Aorta (tissue), 5 donors: ENCODE measurements around the gene GUCY2D. TPM values are rescaled to one million over a fixed set of nuclear protein-coding genes. Genes with fewer than 3 reads are reported as not detected.

ENCODE experiments used
- ATAC-seq: fragments of 200-7000 bp; cut with Tn5 transposase; one replicate; pipeline ENCODE4 v1.9.1; 2022; ENCODE audit warnings: moderate library complexity; ENCODE audit not compliant: low FRiP score
- DNase-seq, 2 donors: peaks; one replicate each; pipeline ENCODE4 v3.0.0-alpha.2; 2020
- H3K27ac ChIP-seq, 2 donors: one replicate each; pipeline ENCODE4 v1.5.1; 2013; ENCODE audit warnings: low read length in 2 of 2, mild to moderate bottlenecking in 2 of 2, moderate library complexity in 2 of 2, control low read depth in 1 of 2, inconsistent platforms in 1 of 2, low read depth in 1 of 2
- H3K27me3 ChIP-seq, 2 donors: one replicate each; pipeline ENCODE4 v1.6.1; 2013; ENCODE audit warnings: control low read depth in 1 of 2, low read length in 1 of 2, mild to moderate bottlenecking in 1 of 2, moderate library complexity in 1 of 2; ENCODE audit not compliant: insufficient read depth in 2 of 2, control insufficient read depth in 1 of 2
- H3K36me3 ChIP-seq, 2 donors: one replicate each; pipeline ENCODE4 v1.6.1; 2013; ENCODE audit warnings: control low read depth in 1 of 2, low read length in 1 of 2, mild to moderate bottlenecking in 1 of 2; ENCODE audit not compliant: insufficient read depth in 2 of 2, control insufficient read depth in 1 of 2
- H3K4me1 ChIP-seq, 2 donors: one replicate each; pipeline ENCODE4 v1.6.1; 2013; ENCODE audit warnings: low read length in 2 of 2, control low read depth in 1 of 2, mild to moderate bottlenecking in 1 of 2, moderate library complexity in 1 of 2; ENCODE audit not compliant: insufficient read depth in 2 of 2, control insufficient read depth in 1 of 2
- H3K4me3 ChIP-seq, 2 donors: one replicate each; pipeline ENCODE4 v1.5.1; 2013; ENCODE audit warnings: low read length in 2 of 2, control low read depth in 1 of 2, mild to moderate bottlenecking in 1 of 2
- H3K9me3 ChIP-seq: one replicate; pipeline ENCODE4 v1.6.1; 2013; ENCODE audit warnings: mild to moderate bottlenecking, low read length; ENCODE audit not compliant: control insufficient read depth
- WGBS, 2 donors: extraction: QIAGEN DNeasy Blood & Tissue Kit; methylation state at CpG; one replicate each; pipeline ENCODE4 v1.1.7; 2013; 5-methylcytosine and 5-hydroxymethylcytosine counted together
- intact Hi-C, 2 donors: fragments of 100-400 bp; cut with DNase I; formaldehyde crosslinking; loops; one replicate each; pipeline versions ENCODE4 v1.14.2 to v1.15.0; 2022
- polyA plus RNA-seq, 2 donors: library from polyadenylated mRNA; stranded (reverse); fragments of 200-250 nt; gene quantifications; one replicate each; pipeline ENCODE4 v1.2.3, GENCODE V29; 2013
- total RNA-seq, 2 donors: library from RNA; stranded (reverse); fragmentation: NEBNext Ultra II Directional; extraction: Animal tissue kit (Norgen Biotek cat#: 25700); gene quantifications; one replicate each; pipeline ENCODE4 v1.2.1, GENCODE V29; 2021
- donor health status: healthy with polysubstance abuse.
- donor health status: Bipolar disorder and iron deficiency.
- donor health status: DM: no; HTN: no; CAD: no.
- donor health status: DM: no; HTN: no; CAD: no.
- donor health status: DM: yes; HTN: yes; CAD: no.

The GUCY2D gene
- total and polyA plus RNA-seq, 4 donors, result not detected

DNA sequence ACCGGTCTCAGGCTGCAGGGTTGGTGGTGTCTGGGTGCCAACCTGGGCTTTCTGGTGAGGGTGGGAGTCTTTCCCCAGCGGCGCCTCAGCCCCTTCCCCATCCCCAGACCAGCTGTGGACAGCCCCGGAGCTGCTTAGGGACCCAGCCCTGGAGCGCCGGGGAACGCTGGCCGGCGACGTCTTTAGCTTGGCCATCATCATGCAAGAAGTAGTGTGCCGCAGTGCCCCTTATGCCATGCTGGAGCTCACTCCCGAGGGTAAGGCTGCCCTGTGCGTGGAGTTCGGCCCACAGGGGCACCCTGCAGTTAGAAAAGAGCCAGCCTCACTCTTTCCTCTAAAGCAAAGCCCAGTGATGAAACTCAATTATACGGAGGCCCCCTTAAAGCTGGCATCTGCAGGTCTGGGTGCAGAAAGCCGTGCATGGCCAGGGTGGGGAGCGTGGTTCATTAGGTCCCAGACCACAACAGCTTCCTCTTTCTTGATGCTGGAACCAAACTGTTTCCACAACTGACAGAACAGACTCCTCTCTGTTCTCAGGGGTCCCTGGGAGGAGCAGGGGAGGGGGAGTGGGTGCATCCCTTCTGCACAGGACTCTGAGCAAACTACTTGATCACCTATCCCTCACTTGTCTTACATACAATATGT, 10.7 kb downstream of the GUCY2D start:
- intact Hi-C loops, result no loop called here
- 86 to 88% methylated on average over 17 of the region's 17 CpGs for WGBS, 2 donors
- DNase-seq, result no peak
- Histone ChIP-seq H3K4me3 (no peak overlapping the region), H3K4me1 (no peaks in the 10 kb centered on the region), H3K27me3 (no peaks in the 10 kb centered on the region), H3K36me3 (no peaks in the 10 kb centered on the region), H3K27ac (no peak overlapping the region), H3K9me3 (no peaks in the 10 kb centered on the region)
- no peak for ATAC-seq

GRCh38 chr17:8013731-8014557, 11.5 kb downstream of the GUCY2D start:
- no peaks in the 10 kb centered on the region for H3K27me3 ChIP-seq

DNA sequence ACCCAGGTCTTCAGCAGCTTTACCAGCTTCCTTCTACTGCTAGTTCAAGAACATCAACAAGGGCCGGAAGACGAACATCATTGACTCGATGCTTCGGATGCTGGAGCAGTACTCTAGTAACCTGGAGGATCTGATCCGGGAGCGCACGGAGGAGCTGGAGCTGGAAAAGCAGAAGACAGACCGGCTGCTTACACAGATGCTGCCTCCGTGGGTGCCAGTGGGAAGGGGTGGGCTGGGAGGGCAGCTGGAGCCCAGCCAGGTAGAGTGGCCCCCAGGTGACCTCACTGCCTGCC, 12.1 kb downstream of the GUCY2D start:
- Histone ChIP-seq H3K27ac (no peak overlapping the region), H3K27me3 (no peaks in the 10 kb centered on the region), H3K4me1 (no peaks in the 10 kb centered on the region), H3K36me3 (no peaks in the 10 kb centered on the region), H3K4me3 (no peak overlapping the region), H3K9me3 (no peaks in the 10 kb centered on the region)
- WGBS, 2 donors, result 94 to 98% methylated on average over 9 of the region's 9 CpGs
- DNase-seq (no peak), ATAC-seq (no peak)
- intact Hi-C loops, result no loop called here

More at GRCh38 chr17:8013731-8014557, 11.5 kb downstream of the GUCY2D start:
- no peaks in the 10 kb centered on the region for H3K36me3 ChIP-seq
- ATAC-seq (no peak), DNase-seq (no peak)
- intact Hi-C loops, result no loop called here
- WGBS, 2 donors, result 89 to 94% methylated on average over 12 of the region's 12 CpGs
- no peaks in the 10 kb centered on the region for H3K9me3 ChIP-seq
- no peak overlapping the region for H3K27ac ChIP-seq
- no peaks in the 10 kb centered on the region for H3K4me1 ChIP-seq
- no peak overlapping the region for H3K4me3 ChIP-seq

GRCh38 chr17:8015236-8015956, 13.0 kb downstream of the GUCY2D start:
- 67 to 71% methylated on average over 44 of the region's 44 CpGs for WGBS, 2 donors
- no peak for ATAC-seq
- H3K9me3 ChIP-seq, result no peaks in the 10 kb centered on the region
- H3K27me3 ChIP-seq, result no peaks in the 10 kb centered on the region
- H3K4me3 ChIP-seq, result no peak overlapping the region
- H3K36me3 ChIP-seq, result no peaks in the 10 kb centered on the region
- DNase-seq, result no peak
- intact Hi-C loops, result no loop called here
- no peaks in the 10 kb centered on the region for H3K4me1 ChIP-seq
- no peak overlapping the region for H3K27ac ChIP-seq

- intact Hi-C loops, result no loop called here
- peak; percentile 3 for ATAC-seq
- no peak for DNase-seq
These were observed 13.7 kb downstream of the GUCY2D start for GRCh38 chr17:8015957-8016631.

GRCh38 chr17:8016632-8017424, 14.4 kb downstream of the GUCY2D start:
- intact Hi-C loops, result no loop called here
- ATAC-seq, result peak; percentile 67
- Histone ChIP-seq H3K27ac (no peak overlapping the region), H3K36me3 (no peaks in the 10 kb centered on the region), H3K4me3 (no peak overlapping the region), H3K4me1 (no peaks in the 10 kb centered on the region), H3K27me3 (no peaks in the 10 kb centered on the region), H3K9me3 (no peaks in the 10 kb centered on the region)
- DNase-seq, result peak in 1 of 2 donors; percentile 72
- WGBS, 2 donors, result 44 to 49% methylated on average over 12 of the region's 12 CpGs

More at GRCh38 chr17:8015957-8016631, 13.7 kb downstream of the GUCY2D start:
- Histone ChIP-seq H3K9me3 (no peaks in the 10 kb centered on the region), H3K27me3 (no peaks in the 10 kb centered on the region), H3K27ac (no peak overlapping the region), H3K4me1 (no peaks in the 10 kb centered on the region), H3K36me3 (no peaks in the 10 kb centered on the region), H3K4me3 (no peak overlapping the region)
- 1 to 2% methylated on average over 43 to 46 of the region's 46 CpGs for WGBS, 2 donors

DNA sequence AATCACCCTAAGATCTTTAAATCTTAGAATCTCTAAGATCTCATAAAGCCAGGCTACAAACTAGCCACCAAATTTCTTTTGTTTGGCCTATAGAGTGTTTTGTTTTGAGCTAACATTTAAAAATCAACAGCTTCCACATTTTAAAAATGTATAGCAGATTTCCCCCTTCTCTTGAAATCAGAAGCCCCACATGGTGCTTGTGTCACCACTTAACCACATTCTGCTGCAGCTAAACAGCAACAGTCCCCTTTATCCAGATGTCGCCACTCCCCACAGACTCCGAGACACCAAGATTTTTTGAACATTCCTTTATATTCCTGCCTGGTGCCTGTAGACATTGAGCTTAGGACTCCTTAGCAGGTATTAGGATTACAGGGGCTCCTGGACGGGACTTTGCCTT, 16.0 kb downstream of the GUCY2D start:
- H3K36me3 ChIP-seq, result no peaks in the 10 kb centered on the region
- no peak for DNase-seq
- H3K27me3 ChIP-seq, result no peaks in the 10 kb centered on the region
- WGBS, 2 donors, result 84% methylated on average over 3 of the region's 3 CpGs
- no peak overlapping the region for H3K4me3 ChIP-seq
- no peaks in the 10 kb centered on the region for H3K4me1 ChIP-seq
- H3K9me3 ChIP-seq, result no peaks in the 10 kb centered on the region
- no peak overlapping the region for H3K27ac ChIP-seq
- intact Hi-C loops, result no loop called here
- ATAC-seq, result no peak

DNA sequence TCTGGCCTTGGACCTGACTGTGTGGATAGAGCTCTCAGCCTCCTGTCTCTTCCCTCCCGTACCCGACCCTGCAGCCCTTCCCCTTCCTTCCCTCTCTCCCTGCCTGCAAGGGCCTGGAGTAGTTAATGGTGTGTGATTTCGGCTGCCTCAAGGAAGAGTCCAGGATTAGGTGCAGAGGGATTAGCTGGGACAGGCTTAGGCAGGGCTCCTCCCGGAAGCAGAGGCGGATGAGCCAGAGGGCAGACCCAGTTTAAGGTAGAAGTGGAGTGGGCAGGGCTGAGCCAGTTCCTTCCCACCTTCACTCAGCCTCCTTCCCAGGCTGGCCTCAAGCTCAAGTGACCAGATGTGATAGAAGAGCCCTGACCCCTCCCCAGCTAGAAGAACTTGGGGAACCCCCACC, 16.8 kb downstream of the GUCY2D start:
- no peak for DNase-seq

More for the DNA sequence above, 16.8 kb downstream of the GUCY2D start:
- Histone ChIP-seq H3K27me3 (no peaks in the 10 kb centered on the region), H3K36me3 (no peaks in the 10 kb centered on the region), H3K4me1 (no peaks in the 10 kb centered on the region), H3K4me3 (no peak overlapping the region), H3K27ac (no peak overlapping the region), H3K9me3 (no peaks in the 10 kb centered on the region)
- no peak for ATAC-seq
- intact Hi-C loops, result no loop called here
- WGBS, 2 donors, result 76 to 80% methylated on average over 5 of the region's 5 CpGs
